Mesenchymal stem cell (in vitro differentiated cells and primary cell): ENCODE results near the gene INPP5A.
"Not testable (repeated sequence)": the region's sequence is repeated elsewhere in the genome, so short reads cannot be mapped to it uniquely, and the experiment has no call there.

ENCODE experiments used
- DNase-seq: peaks from one replicate; pipeline ENCODE4 v3.0.0-alpha.2; 2013
- H2AFZ ChIP-seq: one replicate; pipeline ENCODE4 v1.6.1; 2013; ENCODE audit warnings: low read depth, mild to moderate bottlenecking, control low read depth, inconsistent platforms, low read length, moderate library complexity
- H2AK5ac ChIP-seq: 2 replicates; pipeline ENCODE4 v1.6.1; 2013; ENCODE audit warnings: low read length, moderate library complexity, mild to moderate bottlenecking, inconsistent platforms; ENCODE audit not compliant: severe bottlenecking
- H2BK120ac ChIP-seq: one replicate; pipeline ENCODE4 v1.6.1; 2013; ENCODE audit warnings: low read depth, mild to moderate bottlenecking, inconsistent platforms, low read length, moderate library complexity
- H2BK12ac ChIP-seq, 2 experiments: one replicate each; pipeline ENCODE4 v1.6.1; 2013; ENCODE audit warnings: inconsistent platforms in 2 of 2, low read length in 2 of 2, mild to moderate bottlenecking in 2 of 2, moderate library complexity in 2 of 2, control low read depth in 1 of 2
- H2BK15ac ChIP-seq: one replicate; pipeline ENCODE4 v1.6.1; 2013; ENCODE audit warnings: mild to moderate bottlenecking, low read depth, inconsistent platforms; ENCODE audit not compliant: poor library complexity, severe bottlenecking
- H2BK5ac ChIP-seq: 2 replicates; pipeline ENCODE4 v1.6.1; 2013; ENCODE audit warnings: low read depth, mild to moderate bottlenecking, low read length, control low read depth, inconsistent platforms; ENCODE audit not compliant: poor library complexity, severe bottlenecking
- H3K14ac ChIP-seq, 2 experiments: one replicate each; pipeline ENCODE4 v1.6.1; 2013; ENCODE audit warnings: inconsistent platforms in 2 of 2, low read length in 2 of 2, control low read depth in 1 of 2, mild to moderate bottlenecking in 1 of 2, moderate library complexity in 1 of 2
- H3K18ac ChIP-seq, 2 experiments: one replicate each; pipeline ENCODE4 v1.6.1; 2013; ENCODE audit warnings: inconsistent platforms in 2 of 2, low read length in 2 of 2, control low read depth in 1 of 2, low read depth in 1 of 2, mild to moderate bottlenecking in 1 of 2
- H3K23ac ChIP-seq, 2 experiments: one replicate each; pipeline ENCODE4 v1.6.1; 2013; ENCODE audit warnings: inconsistent platforms in 2 of 2, low read length in 2 of 2, mild to moderate bottlenecking in 2 of 2, moderate library complexity in 2 of 2, control low read depth in 1 of 2
- H3K27ac ChIP-seq: 2 replicates; pipeline ENCODE4 v1.5.1; 2013; ENCODE audit warnings: mild to moderate bottlenecking, moderate library complexity, low read length, control low read depth, inconsistent platforms; ENCODE audit not compliant: poor library complexity, severe bottlenecking
- H3K27me3 ChIP-seq, 2 experiments: 2 replicates each; pipeline versions ENCODE4 v1.6.1 to v1.7.0; 2013; ENCODE audit warnings: low read length in 2 of 2, mild to moderate bottlenecking in 2 of 2, moderate library complexity in 2 of 2, control low read depth in 1 of 2, inconsistent platforms in 1 of 2; ENCODE audit not compliant: control insufficient read depth in 1 of 2, insufficient read depth in 1 of 2
- H3K36me3 ChIP-seq, 2 experiments: 2 replicates each; pipeline versions ENCODE4 v1.6.1 to v1.7.0; 2013; ENCODE audit warnings: low read length in 2 of 2, control low read depth in 1 of 2, inconsistent platforms in 1 of 2, low read depth in 1 of 2, mild to moderate bottlenecking in 1 of 2; ENCODE audit not compliant: insufficient read depth in 2 of 2, control insufficient read depth in 1 of 2
- H3K4ac ChIP-seq, 2 experiments: one replicate each; pipeline ENCODE4 v1.6.1; 2013; ENCODE audit warnings: inconsistent platforms in 2 of 2, low read length in 2 of 2, mild to moderate bottlenecking in 2 of 2, moderate library complexity in 2 of 2, control low read depth in 1 of 2, low read depth in 1 of 2
- H3K4me1 ChIP-seq: 2 replicates; pipeline ENCODE4 v1.6.1; 2013; ENCODE audit warnings: low read depth, low read length, control low read depth; ENCODE audit not compliant: control insufficient read depth, insufficient read depth
- H3K4me2 ChIP-seq: 2 replicates; pipeline ENCODE4 v1.6.1; 2013; ENCODE audit warnings: low read length, mild to moderate bottlenecking, inconsistent platforms; ENCODE audit not compliant: poor library complexity, severe bottlenecking
- H3K4me3 ChIP-seq, 2 experiments: 2 replicates each; pipeline versions ENCODE4 v1.5.1 to v1.7.0; 2013; ENCODE audit warnings: low read length in 2 of 2, mild to moderate bottlenecking in 2 of 2, control low read depth in 1 of 2, low read depth in 1 of 2; ENCODE audit not compliant: insufficient read depth in 1 of 2
- H3K79me1 ChIP-seq: replicated peaks from 2 replicates; pipeline ENCODE4 v1.6.1; 2013; ENCODE audit warnings: mild to moderate bottlenecking, control low read depth, low read length, inconsistent platforms; ENCODE audit not compliant: poor library complexity, severe bottlenecking
- H3K9ac ChIP-seq: 2 replicates; pipeline ENCODE4 v1.7.0; 2013; ENCODE audit warnings: mild to moderate bottlenecking, low read length, moderate library complexity
- H3K9me3 ChIP-seq: 2 replicates; pipeline ENCODE4 v1.7.0; 2013; ENCODE audit warnings: mild to moderate bottlenecking, low read length; ENCODE audit not compliant: control insufficient read depth
- H4K8ac ChIP-seq: one replicate; pipeline ENCODE4 v1.6.1; 2013; ENCODE audit warnings: inconsistent platforms, mild to moderate bottlenecking, low read length, moderate library complexity
- H4K91ac ChIP-seq: one replicate; pipeline ENCODE4 v1.6.1; 2013; ENCODE audit warnings: mild to moderate bottlenecking, low read length, inconsistent platforms
- WGBS: methylation state at CpG from one replicate; pipeline ENCODE4 v1.1.7; 2013; ENCODE audit warnings: mixed read lengths; 5-methylcytosine and 5-hydroxymethylcytosine counted together

INPP5A gene

DNA sequence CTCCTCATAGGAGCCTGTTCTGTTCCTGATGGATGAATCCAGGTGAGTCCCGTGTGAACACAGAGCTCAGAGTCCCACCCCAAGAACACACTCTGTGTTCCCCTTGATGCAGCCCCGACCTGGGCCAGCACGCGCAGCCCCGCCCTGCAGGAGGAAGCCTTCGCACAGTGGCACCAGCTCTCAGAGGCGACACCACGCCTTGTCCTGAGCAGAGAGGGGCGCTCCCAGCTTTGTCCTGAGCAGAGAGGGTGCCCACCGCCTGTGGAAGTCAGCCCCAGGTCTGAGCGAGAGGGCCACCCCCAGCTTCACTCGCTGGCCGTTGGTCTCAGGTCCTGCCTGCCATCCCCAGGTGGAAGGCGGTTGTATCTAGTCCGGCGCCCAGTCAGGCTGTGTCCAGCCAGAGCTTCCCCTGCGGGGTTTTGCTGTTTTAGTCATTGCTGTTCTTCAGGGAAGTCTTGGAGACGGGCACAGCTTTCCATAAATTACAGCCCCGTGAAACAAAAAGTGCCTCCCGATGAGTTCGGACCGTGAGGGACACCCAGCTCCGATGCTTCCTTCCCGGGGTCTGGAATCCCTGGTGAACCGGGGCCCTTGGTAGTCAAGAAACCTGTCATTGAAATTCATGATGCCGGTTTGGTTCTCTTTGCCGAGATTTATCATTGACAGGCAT is 204.7 kb downstream of the INPP5A start:
- Histone ChIP-seq H3K23ac (no peak overlapping the region), H3K79me1 (peaks cover 11% of the 10 kb centered on the region), H2AFZ (no peak overlapping the region), H4K8ac (no peak overlapping the region), H2BK12ac (no peak overlapping the region), H3K4ac (no peak overlapping the region), H3K18ac (no peak overlapping the region), H3K14ac (no peak overlapping the region), H3K27me3 (peaks cover 0 to 4% of the 10 kb centered on the region in 2 experiments), H2AK5ac (no peak overlapping the region), H2BK120ac (no peak overlapping the region), H3K4me3 (no peak overlapping the region), H3K9me3 (no peaks in the 10 kb centered on the region), H4K91ac (no peak overlapping the region), H3K4me2 (no peak overlapping the region), H3K27ac (no peak overlapping the region), H3K4me1 (peaks cover 50% of the 10 kb centered on the region), H3K36me3 (peaks cover 0 to 24% of the 10 kb centered on the region in 2 experiments), H3K9ac (no peak overlapping the region), H2BK5ac (no peak overlapping the region), H2BK15ac (no peak overlapping the region)
- DNase-seq, result no peak
- WGBS, result 94% methylated on average over 27 of the region's 27 CpGs

GRCh38 chr10:132742837-132743194 is 205.2 kb downstream of the INPP5A start:
- 92% methylated on average over 10 of the region's 12 CpGs for WGBS

DNA sequence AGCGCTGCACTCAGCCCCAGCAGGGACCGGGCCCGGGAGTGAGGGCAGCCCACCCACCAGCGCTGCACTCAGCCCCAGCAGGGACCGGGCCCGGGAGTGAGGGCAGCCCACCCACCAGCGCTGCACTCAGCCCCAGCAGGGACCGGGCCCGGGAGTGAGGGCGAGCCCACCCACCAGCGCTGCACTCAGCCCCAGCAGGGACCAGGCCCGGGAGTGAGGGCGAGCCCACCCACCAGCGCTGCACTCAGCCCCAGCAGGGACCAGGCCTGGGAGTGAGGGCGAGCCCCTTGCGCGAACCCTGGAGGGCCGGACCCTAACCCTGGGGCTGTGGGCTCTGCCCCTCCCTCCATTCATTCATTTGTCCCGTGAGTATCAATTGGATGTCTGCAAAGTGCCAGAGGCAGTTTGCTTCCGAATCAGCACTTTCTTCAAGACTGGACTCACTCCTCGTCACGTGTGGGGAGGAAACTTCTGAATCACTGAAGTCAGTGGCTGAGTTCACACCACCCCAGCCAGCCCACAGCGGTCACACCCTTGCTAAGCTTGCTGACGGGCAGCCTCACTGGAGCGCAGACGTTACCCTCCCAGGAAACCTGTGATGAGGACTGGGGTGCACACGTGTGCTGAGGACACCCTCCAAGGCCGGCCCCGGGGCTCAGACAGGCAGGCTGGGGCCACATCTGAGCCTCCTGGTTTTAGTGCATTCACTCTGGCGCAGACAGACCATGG is 205.8 kb downstream of the INPP5A start:
- not testable (repeated sequence) for H3K27me3 ChIP-seq, H3K9ac ChIP-seq, H2BK120ac ChIP-seq, H4K8ac ChIP-seq, H2AFZ ChIP-seq, H3K4ac ChIP-seq, H3K79me1 ChIP-seq, H2BK5ac ChIP-seq, H2BK12ac ChIP-seq, H2AK5ac ChIP-seq, H3K18ac ChIP-seq, H2BK15ac ChIP-seq, H4K91ac ChIP-seq, H3K4me3 ChIP-seq, H3K9me3 ChIP-seq, H3K23ac ChIP-seq
- WGBS, result 77% methylated on average over 24 of the region's 30 CpGs
- H3K27ac ChIP-seq, result peak overlapping the region; percentile 7
- DNase-seq, result peak; percentile 50
- H3K4me1 ChIP-seq, result peaks cover 50% of the 10 kb centered on the region
- peaks cover 0 to 20% of the 10 kb centered on the region in 2 experiments for H3K36me3 ChIP-seq
- peak overlapping the region in 1 of 2 experiments; percentile 45 for H3K14ac ChIP-seq
- H3K4me2 ChIP-seq, result peak overlapping the region; percentile 36

More at GRCh38 chr10:132742837-132743194, 205.2 kb downstream of the INPP5A start:
- no peak overlapping the region for H3K18ac ChIP-seq
- no peak overlapping the region for H3K4me3 ChIP-seq
- no peak for DNase-seq
- H2AK5ac ChIP-seq, result no peak overlapping the region
- H4K91ac ChIP-seq, result no peak overlapping the region
- H3K36me3 ChIP-seq, result peaks cover 0 to 23% of the 10 kb centered on the region in 2 experiments
- no peaks in the 10 kb centered on the region for H3K9me3 ChIP-seq
- H3K14ac ChIP-seq, result no peak overlapping the region
- no peak overlapping the region for H3K23ac ChIP-seq
- H3K4ac ChIP-seq, result no peak overlapping the region
- H2AFZ ChIP-seq, result no peak overlapping the region
- no peak overlapping the region for H2BK12ac ChIP-seq
- no peak overlapping the region for H2BK5ac ChIP-seq
- peaks cover 50% of the 10 kb centered on the region for H3K4me1 ChIP-seq
- H2BK120ac ChIP-seq, result no peak overlapping the region
- H3K4me2 ChIP-seq, result no peak overlapping the region
- no peak overlapping the region for H3K27ac ChIP-seq
- H3K79me1 ChIP-seq, result peaks cover 12% of the 10 kb centered on the region
- peaks cover 0 to 4% of the 10 kb centered on the region in 2 experiments for H3K27me3 ChIP-seq
- no peak overlapping the region for H4K8ac ChIP-seq
- H2BK15ac ChIP-seq, result no peak overlapping the region
- H3K9ac ChIP-seq, result no peak overlapping the region

- peaks cover 0 to 4% of the 10 kb centered on the region in 2 experiments for H3K27me3 ChIP-seq
- no peak overlapping the region for H2AFZ ChIP-seq
Observed at GRCh38 chr10:132743925-132744490, 206.4 kb downstream of the INPP5A start.

More at GRCh38 chr10:132743925-132744490, 206.4 kb downstream of the INPP5A start:
- H2BK12ac ChIP-seq, result no peak overlapping the region
- 85% methylated on average over 17 of the region's 18 CpGs for WGBS
- no peak overlapping the region for H2BK5ac ChIP-seq
- H3K4me3 ChIP-seq, result no peak overlapping the region
- no peak overlapping the region for H4K91ac ChIP-seq
- H3K79me1 ChIP-seq, result peaks cover 10% of the 10 kb centered on the region
- H3K23ac ChIP-seq, result no peak overlapping the region
- H4K8ac ChIP-seq, result no peak overlapping the region
- H3K14ac ChIP-seq, result no peak overlapping the region
- peak overlapping the region; percentile 7 for H3K27ac ChIP-seq
- no peak overlapping the region for H2BK120ac ChIP-seq
- H3K9me3 ChIP-seq, result no peaks in the 10 kb centered on the region
- peak overlapping the region; percentile 36 for H3K4me2 ChIP-seq
- peaks cover 49% of the 10 kb centered on the region for H3K4me1 ChIP-seq
- no peak overlapping the region for H3K9ac ChIP-seq
- H3K36me3 ChIP-seq, result peaks cover 0 to 22% of the 10 kb centered on the region in 2 experiments
- H2AK5ac ChIP-seq, result no peak overlapping the region
- no peak overlapping the region for H3K18ac ChIP-seq
- no peak overlapping the region for H2BK15ac ChIP-seq
- no peak overlapping the region for H3K4ac ChIP-seq
- no peak for DNase-seq
